Measurements from ENCODE around the gene CPT1A.

Gene CPT1A

GRCh38 chr11:68844801-68845200, 3.1 kb upstream of the CPT1A start:
- Histone ChIP-seq H3K4me1 (ENCODE audit: control insufficient read depth, insufficient read depth, low read length) (peaks cover 9% of the 10 kb centered on the region), H3K27me3 (ENCODE audit: control insufficient read depth, insufficient read depth, low read length) (no peaks in the 10 kb centered on the region), H3K4me3 (ENCODE audit: low read length) (no peak overlapping the region), H3K27ac (ENCODE audit: low read depth, low read length) (no peak overlapping the region), H3K9ac (ENCODE audit: low read length) (no peak overlapping the region), H3K36me3 (ENCODE audit: control insufficient read depth, insufficient read depth, low read length) (no peaks in the 10 kb centered on the region)

DNA sequence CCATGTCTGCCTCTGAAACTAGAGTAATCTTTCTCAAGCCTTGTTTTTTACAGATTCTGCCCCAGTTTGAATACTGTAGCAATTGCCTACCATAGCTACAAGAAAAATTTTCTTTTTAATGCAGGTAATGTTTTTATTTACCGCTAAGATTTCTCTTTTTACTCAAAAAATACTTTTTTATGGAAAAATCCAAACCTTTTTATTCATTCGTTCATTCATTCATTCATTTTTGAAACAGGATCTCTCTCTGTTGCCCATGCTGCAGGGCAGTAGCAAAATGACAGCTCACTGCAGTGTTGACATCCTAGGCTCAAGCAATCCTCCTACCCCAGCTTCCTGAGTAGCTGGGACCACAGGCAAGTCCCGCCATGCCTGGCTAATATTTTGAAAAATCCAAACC, 2.7 kb upstream of the CPT1A start:
- Histone ChIP-seq H3K9ac (ENCODE audit: low read length) (no peak overlapping the region), H3K4me1 (ENCODE audit: control insufficient read depth, insufficient read depth, low read length) (peaks cover 13% of the 10 kb centered on the region), H3K27me3 (ENCODE audit: control insufficient read depth, insufficient read depth, low read length) (no peaks in the 10 kb centered on the region), H3K4me3 (ENCODE audit: low read length) (peak overlapping the region; percentile 63), H3K27ac (ENCODE audit: low read depth, low read length) (no peak overlapping the region), H3K36me3 (ENCODE audit: control insufficient read depth, insufficient read depth, low read length) (no peaks in the 10 kb centered on the region)

GRCh38 chr11:68843703-68844312, 2.1 kb upstream of the CPT1A start:
- Histone ChIP-seq H3K27ac (ENCODE audit: low read depth, low read length) (no peak overlapping the region), H3K4me1 (ENCODE audit: control insufficient read depth, insufficient read depth, low read length) (peaks cover 14% of the 10 kb centered on the region), H3K4me3 (ENCODE audit: low read length) (peak overlapping the region; percentile 63), H3K27me3 (ENCODE audit: control insufficient read depth, insufficient read depth, low read length) (no peaks in the 10 kb centered on the region), H3K36me3 (ENCODE audit: control insufficient read depth, insufficient read depth, low read length) (no peaks in the 10 kb centered on the region), H3K9ac (ENCODE audit: low read length) (no peak overlapping the region)

DNA sequence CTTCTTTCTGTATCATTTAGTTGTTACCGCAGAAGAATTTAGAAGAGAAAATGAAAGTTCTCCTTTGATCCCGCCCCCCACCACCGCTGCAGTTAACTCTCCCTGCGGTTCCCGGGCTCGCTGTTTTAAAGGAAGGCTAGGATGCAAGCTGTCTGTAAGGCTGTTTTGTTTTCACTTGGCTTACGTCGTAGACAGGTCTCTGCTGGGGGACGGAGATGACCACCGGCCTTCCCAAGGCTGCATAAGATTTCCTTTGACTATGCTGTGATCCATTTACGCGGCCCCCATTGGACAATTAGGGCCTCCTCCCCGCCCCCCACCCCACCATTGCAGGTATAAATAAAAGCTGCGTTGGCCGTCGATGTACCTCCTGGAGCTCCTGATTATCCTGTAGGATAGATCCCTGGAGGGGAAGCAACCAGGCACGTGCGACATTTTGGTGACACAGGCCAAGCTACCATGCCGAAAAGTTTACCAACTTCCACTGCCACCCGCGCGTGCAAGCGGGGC, 1.4 kb upstream of the CPT1A start:
- Histone ChIP-seq H3K9ac (ENCODE audit: low read length) (peak overlapping the region; percentile 36), H3K4me3 (ENCODE audit: low read length) (peak overlapping the region; percentile 63), H3K27me3 (ENCODE audit: control insufficient read depth, insufficient read depth, low read length) (no peaks in the 10 kb centered on the region), H3K36me3 (ENCODE audit: control insufficient read depth, insufficient read depth, low read length) (no peaks in the 10 kb centered on the region), H3K4me1 (ENCODE audit: control insufficient read depth, insufficient read depth, low read length) (peaks cover 21% of the 10 kb centered on the region), H3K27ac (ENCODE audit: low read depth, low read length) (no peak overlapping the region)

GRCh38 chr11:68842427-68843051, 823 bp upstream of the CPT1A start:
- peaks cover 27% of the 10 kb centered on the region for H3K4me1 ChIP-seq (ENCODE audit: control insufficient read depth, insufficient read depth, low read length)
- no peaks in the 10 kb centered on the region for H3K27me3 ChIP-seq (ENCODE audit: control insufficient read depth, insufficient read depth, low read length)
- peaks cover 2% of the 10 kb centered on the region for H3K36me3 ChIP-seq (ENCODE audit: control insufficient read depth, insufficient read depth, low read length)
- H3K4me3 ChIP-seq (ENCODE audit: low read length) = peak overlapping the region; percentile 63
- H3K9ac ChIP-seq (ENCODE audit: low read length) = peak overlapping the region; percentile 36
- H3K27ac ChIP-seq (ENCODE audit: low read depth, low read length) = peak overlapping the region; percentile 27

GRCh38 chr11:68840661-68841653, 759 bp downstream of the CPT1A start:
- H3K4me3 ChIP-seq (ENCODE audit: low read length) = peak overlapping the region; percentile 93
- peaks cover 32% of the 10 kb centered on the region for H3K4me1 ChIP-seq (ENCODE audit: control insufficient read depth, insufficient read depth, low read length)
- H3K27ac ChIP-seq (ENCODE audit: low read depth, low read length) = peak overlapping the region; percentile 98
- peaks cover 4% of the 10 kb centered on the region for H3K36me3 ChIP-seq (ENCODE audit: control insufficient read depth, insufficient read depth, low read length)
- no peaks in the 10 kb centered on the region for H3K27me3 ChIP-seq (ENCODE audit: control insufficient read depth, insufficient read depth, low read length)
- peak overlapping the region; percentile 90 for H3K9ac ChIP-seq (ENCODE audit: low read length)

DNA sequence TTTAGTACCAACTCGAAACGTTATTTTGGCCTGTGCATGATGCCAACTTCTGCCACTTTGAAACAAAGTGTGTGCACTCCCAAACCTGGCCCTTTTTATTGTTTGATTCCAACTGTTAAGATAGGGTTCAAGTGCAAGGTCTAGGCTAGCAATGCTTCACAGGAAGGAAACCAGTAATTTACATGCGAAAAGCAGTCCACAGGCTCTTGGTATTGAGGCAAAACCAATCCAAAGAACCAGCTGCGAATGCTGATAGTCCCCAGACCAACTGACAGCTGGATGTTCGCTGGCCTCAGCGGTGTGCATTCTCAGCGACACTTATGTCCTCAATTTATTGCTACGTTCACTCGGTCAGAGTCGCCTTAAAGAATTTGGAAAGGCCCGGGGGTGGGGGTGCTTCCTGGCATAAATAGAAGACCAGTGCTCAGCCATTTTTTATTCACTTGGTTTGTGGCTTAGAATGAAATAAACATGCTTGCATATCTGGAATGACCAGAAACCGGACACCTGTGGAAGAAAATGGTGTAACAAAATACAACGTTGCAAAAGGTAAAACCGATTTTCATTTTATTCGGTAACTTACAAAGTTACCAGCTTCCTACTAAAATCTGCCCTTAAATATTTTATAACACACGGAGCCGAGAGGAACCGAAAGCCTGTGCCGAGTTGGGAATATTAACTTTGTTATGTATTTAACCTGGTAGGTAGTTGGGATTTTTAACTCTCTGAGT, 1.6 kb downstream of the CPT1A start:
- H3K27me3 ChIP-seq (ENCODE audit: control insufficient read depth, insufficient read depth, low read length) = no peaks in the 10 kb centered on the region
- peak overlapping the region; percentile 69 for H3K9ac ChIP-seq (ENCODE audit: low read length)
- H3K27ac ChIP-seq (ENCODE audit: low read depth, low read length) = peak overlapping the region; percentile 98
- peaks cover 37% of the 10 kb centered on the region for H3K4me1 ChIP-seq (ENCODE audit: control insufficient read depth, insufficient read depth, low read length)
- H3K4me3 ChIP-seq (ENCODE audit: low read length) = peak overlapping the region; percentile 93
- H3K36me3 ChIP-seq (ENCODE audit: control insufficient read depth, insufficient read depth, low read length) = peaks cover 4% of the 10 kb centered on the region

GRCh38 chr11:68839054-68839865, 2.5 kb downstream of the CPT1A start:
- H3K4me1 ChIP-seq (ENCODE audit: control insufficient read depth, insufficient read depth, low read length) = peaks cover 37% of the 10 kb centered on the region
- H3K27me3 ChIP-seq (ENCODE audit: control insufficient read depth, insufficient read depth, low read length) = no peaks in the 10 kb centered on the region
- peak overlapping the region; percentile 93 for H3K4me3 ChIP-seq (ENCODE audit: low read length)
- peak overlapping the region; percentile 69 for H3K9ac ChIP-seq (ENCODE audit: low read length)
- H3K36me3 ChIP-seq (ENCODE audit: control insufficient read depth, insufficient read depth, low read length) = peaks cover 4% of the 10 kb centered on the region
- peak overlapping the region; percentile 98 for H3K27ac ChIP-seq (ENCODE audit: low read depth, low read length)

DNA sequence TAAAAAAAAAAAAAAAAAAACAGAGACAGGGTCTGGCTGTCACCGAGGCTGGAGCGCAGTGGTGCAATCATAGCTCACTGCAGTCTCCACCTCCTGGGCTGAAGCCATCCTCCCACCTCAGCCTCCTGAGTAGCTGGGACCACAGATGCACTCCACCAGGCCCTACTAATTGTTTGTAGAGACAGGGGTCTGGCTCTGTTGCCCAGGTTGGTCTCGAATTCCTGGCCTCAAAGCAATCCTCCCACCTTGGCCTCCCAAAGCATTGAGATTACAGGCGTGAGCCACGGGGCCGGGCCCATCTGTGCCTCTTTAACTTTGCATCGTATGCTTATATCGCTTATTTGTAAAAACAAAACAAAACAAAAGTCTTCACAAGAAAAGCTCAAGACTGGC, 3.1 kb downstream of the CPT1A start:
- peaks cover 4% of the 10 kb centered on the region for H3K36me3 ChIP-seq (ENCODE audit: control insufficient read depth, insufficient read depth, low read length)
- peaks cover 37% of the 10 kb centered on the region for H3K4me1 ChIP-seq (ENCODE audit: control insufficient read depth, insufficient read depth, low read length)
- H3K27me3 ChIP-seq (ENCODE audit: control insufficient read depth, insufficient read depth, low read length) = no peaks in the 10 kb centered on the region
- H3K4me3 ChIP-seq (ENCODE audit: low read length) = peak overlapping the region; percentile 93
- H3K9ac ChIP-seq (ENCODE audit: low read length) = peak overlapping the region; percentile 20
- H3K27ac ChIP-seq (ENCODE audit: low read depth, low read length) = peak overlapping the region; percentile 98

- Histone ChIP-seq H3K9ac (ENCODE audit: low read length) (peak overlapping the region; percentile 60), H3K27me3 (ENCODE audit: control insufficient read depth, insufficient read depth, low read length) (no peaks in the 10 kb centered on the region), H3K36me3 (ENCODE audit: control insufficient read depth, insufficient read depth, low read length) (peaks cover 6% of the 10 kb centered on the region), H3K4me1 (ENCODE audit: control insufficient read depth, insufficient read depth, low read length) (peaks cover 42% of the 10 kb centered on the region), H3K4me3 (ENCODE audit: low read length) (peak overlapping the region; percentile 93), H3K27ac (ENCODE audit: low read depth, low read length) (peak overlapping the region; percentile 98)
Observed at GRCh38 chr11:68837583-68838571, 3.8 kb downstream of the CPT1A start.
